ENCODE results near the gene LCA5L. TPM values are rescaled to one million over a fixed set of nuclear protein-coding genes. Genes with fewer than 3 reads are reported as not detected.

Gene LCA5L
- total and polyA plus RNA-seq, 2 of the 13 experiments (the other 11 are each of a cell fraction or from before 2014, with no cell fraction given), result 0.13 to 0.55 TPM

GRCh38 chr21:39445321-39446269, at the start of gene LCA5L (continued):
- TF ChIP-seq ZNF142 (CRISPR knock-in tag; IDR thresholded peaks at IDR 0.05) (0 out of 2 replicates have a peak, but pooled peaks have one; percentile 29), MYNN (CRISPR knock-in tag; IDR thresholded peaks at IDR 0.05; ENCODE audit: low read depth) (no peak), DNMT1 (CRISPR knock-in tag; IDR thresholded peaks at IDR 0.05) (peak; percentile 39; the same call in 1 of the 2 replicates), ETV5 (CRISPR knock-in tag; IDR thresholded peaks at IDR 0.05; ENCODE audit: borderline replicate concordance) (no peak), ZBTB7B (CRISPR knock-in tag; IDR thresholded peaks at IDR 0.05) (0 out of 2 replicates have a peak, but pooled peaks have one; percentile 29), KLF9 (CRISPR knock-in tag; IDR thresholded peaks at IDR 0.05; ENCODE audit: low read depth) (no peak), ZFP90 (CRISPR knock-in tag; IDR thresholded peaks at IDR 0.05; ENCODE audit: borderline replicate concordance) (no peak; the same call in 1 of the 2 replicates), ZNF788 (CRISPR knock-in tag; IDR thresholded peaks at IDR 0.05; ENCODE audit: borderline replicate concordance) (peak; percentile 75; the same call in 1 of the 2 replicates), TFDP2 (CRISPR knock-in tag; IDR thresholded peaks at IDR 0.05) (peak; percentile 45; the same call in 1 of the 2 replicates), ATF7-NPFF (CRISPR knock-in tag; IDR thresholded peaks at IDR 0.05; ENCODE audit: low read depth) (no peak), ZNF557 (CRISPR knock-in tag; IDR thresholded peaks at IDR 0.05) (no peak), RXRA (CRISPR knock-in tag; IDR thresholded peaks at IDR 0.05) (no peak), ZNF350 (CRISPR knock-in tag; IDR thresholded peaks at IDR 0.05; ENCODE audit: borderline replicate concordance, low read depth) (0 out of 2 replicates have a peak, but pooled peaks have one; percentile 20), MEIS2 (CRISPR knock-in tag; IDR thresholded peaks at IDR 0.05) (peak; percentile 29; the same call in 1 of the 2 replicates), ZNF326 (CRISPR knock-in tag; IDR thresholded peaks at IDR 0.05; ENCODE audit: borderline replicate concordance) (no peak), ZMYM2 (CRISPR knock-in tag; IDR thresholded peaks at IDR 0.05) (0 out of 2 replicates have a peak, but pooled peaks have one; percentile 25), NAIF1 (CRISPR knock-in tag; IDR thresholded peaks at IDR 0.05; ENCODE audit: borderline replicate concordance) (peak; percentile 98), FOSL1 (CRISPR knock-in tag; IDR thresholded peaks at IDR 0.05; ENCODE audit: borderline replicate concordance) (no peak), NR2F6 (IDR thresholded peaks at IDR 0.05) (peak; percentile 20; the same call in 1 of the 2 replicates), NR2F6 (CRISPR knock-in tag; IDR thresholded peaks at IDR 0.05) (0 out of 2 replicates have a peak, but pooled peaks have one; percentile 31)
